ENCODE measurements around the gene TM4SF5.
"Not testable (repeated sequence)": the region's sequence is repeated elsewhere in the genome, so short reads cannot be mapped to it uniquely, and the experiment has no call there.

Gene TM4SF5

DNA sequence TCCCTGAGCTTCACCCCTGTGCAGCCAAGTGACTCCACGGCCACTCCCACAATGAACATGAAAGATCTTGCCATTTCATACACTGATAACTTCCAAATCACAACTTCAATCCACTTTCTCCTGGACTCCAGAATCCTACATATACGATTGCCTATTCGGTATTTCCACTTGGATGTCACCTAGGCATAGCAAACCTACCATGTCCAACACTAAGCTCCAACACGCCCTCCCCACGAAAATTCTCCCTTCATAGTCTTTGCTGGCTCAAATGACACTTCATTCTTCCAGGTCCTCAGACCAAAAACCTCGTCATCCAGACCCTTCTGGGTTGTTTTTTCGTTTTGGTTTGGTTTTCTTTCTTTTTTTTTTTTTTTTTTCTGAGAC lies 19.0 kb downstream of the TM4SF5 start:
- no peak for DNase-seq

DNA sequence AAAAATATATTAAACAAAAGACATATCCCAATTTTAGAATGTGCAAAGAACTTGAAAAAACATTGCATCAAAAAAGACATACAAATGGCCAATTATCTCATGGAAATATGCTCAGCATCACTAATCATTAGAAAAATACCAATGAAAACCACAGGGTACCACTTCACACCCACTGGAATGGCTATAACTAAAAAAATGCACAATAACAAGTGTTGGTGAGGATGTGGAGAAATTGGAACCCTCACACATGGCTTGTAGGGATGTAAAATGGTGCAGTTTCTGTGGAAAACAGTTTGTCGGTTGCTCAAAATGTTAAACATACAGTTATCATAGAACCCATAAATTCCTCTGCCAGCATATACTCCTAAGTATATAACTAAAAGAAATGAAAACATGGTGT lies 23.5 kb downstream of the TM4SF5 start:
- DNase-seq = no peak

DNA sequence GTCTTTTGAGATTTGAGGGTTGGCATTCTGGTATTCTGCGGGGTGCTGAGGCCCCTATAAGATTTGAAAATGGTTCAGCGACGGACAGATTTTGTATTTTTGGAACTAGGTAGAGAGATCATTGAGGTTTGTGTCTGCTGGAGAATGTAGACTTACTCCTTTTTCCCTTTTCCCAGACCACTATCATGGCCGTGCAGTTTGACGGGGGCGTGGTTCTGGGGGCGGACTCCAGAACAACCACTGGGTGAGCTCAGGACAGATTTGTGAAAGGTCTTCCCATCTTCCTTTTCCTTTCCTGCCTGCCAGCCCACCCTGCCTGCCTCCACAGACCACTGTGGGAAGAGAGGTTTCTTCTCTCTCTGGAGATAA lies 24.9 kb downstream of the TM4SF5 start:
- DNase-seq = peak; percentile 62 to 64

DNA sequence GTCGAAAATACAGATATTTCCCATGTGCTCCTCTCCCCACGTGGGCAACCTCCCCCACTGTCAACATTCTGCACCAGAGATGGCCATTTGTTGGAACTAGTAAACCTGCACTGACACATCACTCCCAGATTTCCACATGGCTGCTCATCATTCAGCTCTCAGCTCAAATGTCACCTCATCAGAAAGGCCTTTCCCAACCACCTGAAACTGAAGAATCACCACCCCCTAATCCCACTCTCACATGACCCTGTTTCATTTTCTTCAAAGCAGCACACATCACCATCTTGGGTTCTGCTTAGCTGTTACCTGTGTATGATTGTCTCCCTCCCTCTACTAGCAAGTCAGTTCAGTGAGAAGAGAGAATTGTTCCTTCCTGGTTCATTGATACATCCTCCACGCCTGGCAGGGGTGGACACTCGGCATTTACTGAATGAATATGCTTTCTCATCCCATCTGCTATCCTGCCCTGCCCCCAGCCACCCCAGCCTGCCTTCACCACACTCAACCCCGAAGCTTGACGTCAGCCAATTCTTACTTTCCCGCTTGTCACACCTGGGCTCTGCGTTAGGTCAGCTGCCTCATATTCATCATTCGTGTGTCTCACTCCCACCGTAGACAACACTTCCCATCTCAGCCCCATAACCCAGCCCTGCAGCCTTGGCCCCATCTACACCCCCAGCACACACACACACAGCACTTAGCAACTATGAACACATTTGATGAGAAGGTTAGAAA lies 28.9 kb downstream of the TM4SF5 start:
- peak in 1 of 2 experiments; percentile 21 for DNase-seq

DNA sequence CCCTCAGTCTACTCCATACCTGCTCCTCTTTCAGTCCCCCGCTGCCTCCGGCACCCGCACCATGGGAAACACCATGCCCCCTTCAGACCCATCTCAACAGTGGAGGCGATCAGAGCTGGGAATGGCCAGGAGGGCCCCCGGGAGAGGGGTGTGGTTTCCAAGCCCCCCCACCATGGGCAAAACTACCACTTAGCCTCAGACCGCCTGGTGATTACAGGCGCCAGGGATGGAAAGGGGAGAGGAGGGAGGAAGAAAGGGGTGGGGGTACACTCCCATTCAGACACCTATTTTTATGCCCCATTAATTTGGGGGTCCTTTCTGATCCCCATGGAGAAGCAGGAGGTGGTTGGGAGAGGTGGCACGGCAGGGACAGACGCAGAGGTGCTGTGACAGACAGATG lies 30.5 kb downstream of the TM4SF5 start, which contains the start of gene C17orf114:
Gene C17orf114 (minus strand): TSS at position 101 of the 400 bp plus-strand sequence.
- DNase-seq = no peak

DNA sequence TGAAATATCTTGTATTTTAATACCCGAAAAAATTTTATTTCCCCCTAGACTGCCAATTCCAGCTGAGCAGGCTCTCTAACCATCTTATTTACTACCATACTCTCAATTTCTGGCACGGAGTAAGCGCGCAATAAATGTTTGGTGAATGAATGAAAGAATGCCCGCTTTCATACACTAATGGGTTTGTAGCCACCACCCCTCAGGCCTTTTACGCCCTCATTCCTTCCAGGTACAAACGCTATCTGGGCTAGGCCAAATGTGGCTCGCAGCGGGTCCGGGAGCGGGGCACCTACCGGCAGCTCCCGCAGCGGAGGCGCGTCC lies 34.7 kb downstream of the TM4SF5 start:
- DNase-seq = no peak

GRCh38 chr17:4806777-4807604 lies 35.3 kb downstream of the TM4SF5 start, which contains the start of gene PLD2:
PLD2 (plus strand) TSS chr17:4807152; CDS start chr17:4807773, 621 bp downstream.
- DNase-seq = peak; percentile 91 to 93

GRCh38 chr17:4807605-4808377 lies 36.1 kb downstream of the TM4SF5 start:
- DNase-seq = no peak

DNA sequence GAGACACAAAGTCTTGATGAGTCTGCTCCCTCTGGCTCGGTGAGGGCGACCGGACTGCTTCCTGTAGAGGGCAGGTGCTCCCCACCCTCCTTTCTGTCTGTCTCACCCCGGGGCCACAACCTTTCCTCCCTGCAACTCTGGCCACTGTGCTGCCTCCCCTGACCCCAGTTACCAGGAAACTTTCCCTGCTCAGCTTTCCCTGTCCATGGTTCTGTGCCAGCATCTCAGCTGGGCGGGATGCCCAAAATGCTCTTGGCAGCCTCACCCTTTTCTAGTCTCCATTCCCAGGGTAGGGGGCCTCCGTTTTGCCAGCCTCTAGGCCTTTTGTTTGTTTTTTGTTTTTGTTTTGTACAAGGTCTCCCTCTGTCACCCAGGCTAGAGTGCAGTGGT lies 36.7 kb downstream of the TM4SF5 start:
- DNase-seq = no peak

DNA sequence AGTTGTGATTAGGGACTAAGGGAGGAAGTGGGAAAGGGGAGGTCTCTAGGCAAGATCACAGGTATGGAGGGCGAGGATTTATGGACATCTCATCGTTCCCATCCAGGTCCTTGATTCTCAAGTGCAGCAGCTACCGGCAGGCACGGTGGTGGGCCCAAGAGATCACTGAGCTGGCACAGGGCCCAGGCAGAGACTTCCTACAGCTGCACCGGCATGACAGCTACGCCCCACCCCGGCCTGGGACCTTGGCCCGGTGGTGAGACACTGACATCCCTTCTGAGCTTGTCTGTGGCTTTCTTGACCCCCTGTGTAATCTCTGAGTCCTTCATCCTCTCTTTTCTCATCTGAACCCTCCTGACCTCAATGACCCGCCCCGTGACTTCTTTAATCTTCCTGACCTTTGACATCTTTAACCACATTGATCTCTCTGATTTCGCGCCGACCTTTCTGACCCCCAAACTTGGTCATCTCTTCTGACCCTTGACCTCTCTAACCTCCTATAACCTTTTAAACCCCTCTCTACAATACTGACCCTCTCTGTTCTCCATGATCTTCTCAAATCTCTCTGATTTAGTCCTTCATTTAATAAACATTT lies 39.1 kb downstream of the TM4SF5 start:
- DNase-seq = no peak

DNA sequence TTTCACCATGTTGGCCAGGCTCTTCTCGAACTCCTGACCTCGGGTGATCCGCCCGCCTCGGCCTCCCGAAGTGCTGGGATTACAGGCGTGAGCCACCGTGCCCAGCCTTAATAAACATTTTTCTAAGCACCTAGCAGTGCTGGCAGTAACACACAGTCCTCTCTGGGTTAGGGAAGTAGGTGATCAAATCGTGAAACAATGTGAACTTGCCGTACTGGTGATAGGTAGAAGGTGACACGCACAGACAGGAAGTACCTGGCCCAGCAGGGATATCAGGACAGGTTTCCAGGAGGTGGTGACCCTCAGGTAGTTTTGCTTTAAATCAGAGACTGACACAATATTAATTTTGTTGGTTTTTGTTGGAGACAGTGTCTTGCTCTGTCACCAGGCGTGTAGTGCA lies 39.8 kb downstream of the TM4SF5 start:
- DNase-seq = no peak

- DNase-seq = no peak
These were observed 41.0 kb downstream of the TM4SF5 start for GRCh38 chr17:4812690-4813089.

GRCh38 chr17:4815043-4815675 lies 43.5 kb downstream of the TM4SF5 start:
- no peak for DNase-seq

- no peak for DNase-seq
These were observed 45.1 kb downstream of the TM4SF5 start for GRCh38 chr17:4816826-4817225.

GRCh38 chr17:4818276-4818675 lies 46.6 kb downstream of the TM4SF5 start:
- no peak for DNase-seq

- no peak for DNase-seq
These were observed 51.1 kb downstream of the TM4SF5 start for GRCh38 chr17:4822835-4823234.

DNA sequence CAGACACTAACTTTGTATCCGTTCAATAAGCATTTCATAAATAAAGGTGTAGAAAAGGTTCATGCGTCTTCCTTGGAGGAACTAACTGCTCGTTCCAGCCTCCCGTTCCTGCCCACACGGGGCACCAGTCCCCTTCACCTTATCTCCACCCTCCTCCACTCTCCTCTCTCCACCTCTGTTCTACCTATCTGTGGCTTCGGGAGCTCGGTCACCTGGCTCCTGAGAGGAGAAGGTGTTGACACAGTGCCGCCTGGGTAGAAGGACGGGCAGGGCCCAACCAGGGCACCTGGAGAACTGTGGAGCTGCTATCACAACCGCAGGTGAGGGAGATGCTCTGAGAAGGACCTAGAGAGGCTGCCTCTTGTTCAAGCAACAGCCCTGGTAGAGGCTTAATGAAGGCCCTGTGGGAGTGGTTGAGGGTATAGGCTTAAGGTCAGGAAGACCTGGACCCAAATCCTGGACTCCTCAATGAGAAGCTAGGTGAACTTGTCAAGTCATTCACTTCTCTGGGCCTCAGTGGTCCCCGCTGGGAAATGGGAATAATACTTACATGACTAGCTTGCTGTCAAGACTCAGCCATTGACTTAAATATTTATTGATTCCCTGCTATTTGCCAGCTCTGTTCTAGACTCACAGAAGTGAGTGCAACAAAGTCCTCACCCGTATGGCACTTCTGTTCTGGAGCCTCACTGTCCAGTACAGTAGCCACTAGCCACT lies 51.8 kb downstream of the TM4SF5 start:
- no peak for DNase-seq

DNA sequence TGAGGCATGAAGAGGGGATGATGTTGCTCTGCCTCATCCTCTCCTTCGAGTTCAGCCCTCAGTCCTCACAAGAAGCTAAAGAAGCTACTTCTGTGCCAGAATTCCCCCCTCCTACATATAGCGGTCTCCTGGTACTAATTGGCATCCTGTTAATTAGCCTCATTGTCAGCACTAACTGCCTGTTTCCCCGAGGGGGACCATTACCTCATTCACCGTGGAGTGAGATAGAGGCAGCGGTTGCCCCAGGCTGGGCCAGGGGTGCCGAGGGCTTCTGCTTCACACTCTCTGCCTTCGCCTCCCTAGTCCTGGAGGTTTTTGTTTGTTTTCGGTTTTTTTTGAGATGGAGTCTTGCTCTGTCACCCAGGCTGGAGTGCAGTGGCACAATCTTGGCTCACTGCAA lies 55.7 kb downstream of the TM4SF5 start:
- DNase-seq = no peak

- not testable (repeated sequence) for DNase-seq
These were observed 61.1 kb downstream of the TM4SF5 start for GRCh38 chr17:4832829-4833177.

Data from activated T-cell treated with anti-CD3 and anti-CD28 coated beads, Interleukin-2, amount 50 U/mL, for 48 hours (primary cell).